Measurements from ENCODE around the gene NDUFA7.

GRCh38 chr19:8334458-8335342 is 13.5 kb upstream of the NDUFA7 start:
- TF ChIP-seq CTCF (IDR thresholded peaks at IDR 0.05; ENCODE audit: low read length) (no peak), EZH2 (optimal IDR thresholded peaks at IDR 0.05; ENCODE audit: low read depth, low read length) (no peak), EZH2phosphoT487 (IDR thresholded peaks at IDR 0.05; ENCODE audit: low read length) (no peak)
